ENCODE measurements around the gene RASL10A.

DNA sequence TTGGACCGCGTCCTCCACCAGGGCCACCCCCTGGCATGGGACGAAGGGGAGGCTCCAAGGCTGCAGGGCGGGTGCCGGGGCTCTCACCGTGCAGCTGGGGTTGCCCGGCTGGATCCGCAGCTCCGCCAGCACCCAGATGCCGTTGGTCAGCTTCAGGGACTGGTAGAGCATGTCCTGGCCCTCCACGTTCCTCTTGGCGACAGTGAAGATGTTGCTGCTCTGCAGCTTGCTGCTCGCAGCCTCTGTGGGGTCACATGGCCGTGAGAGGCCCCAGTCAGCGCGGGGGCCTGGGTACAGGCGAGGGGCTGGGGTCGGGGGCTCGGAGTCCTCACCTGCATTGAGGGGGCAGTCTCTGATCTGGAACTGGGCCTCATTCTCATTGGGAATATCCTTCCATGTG lies 14.8 kb upstream of the RASL10A start:
- TF ChIP-seq, protein P1, sequence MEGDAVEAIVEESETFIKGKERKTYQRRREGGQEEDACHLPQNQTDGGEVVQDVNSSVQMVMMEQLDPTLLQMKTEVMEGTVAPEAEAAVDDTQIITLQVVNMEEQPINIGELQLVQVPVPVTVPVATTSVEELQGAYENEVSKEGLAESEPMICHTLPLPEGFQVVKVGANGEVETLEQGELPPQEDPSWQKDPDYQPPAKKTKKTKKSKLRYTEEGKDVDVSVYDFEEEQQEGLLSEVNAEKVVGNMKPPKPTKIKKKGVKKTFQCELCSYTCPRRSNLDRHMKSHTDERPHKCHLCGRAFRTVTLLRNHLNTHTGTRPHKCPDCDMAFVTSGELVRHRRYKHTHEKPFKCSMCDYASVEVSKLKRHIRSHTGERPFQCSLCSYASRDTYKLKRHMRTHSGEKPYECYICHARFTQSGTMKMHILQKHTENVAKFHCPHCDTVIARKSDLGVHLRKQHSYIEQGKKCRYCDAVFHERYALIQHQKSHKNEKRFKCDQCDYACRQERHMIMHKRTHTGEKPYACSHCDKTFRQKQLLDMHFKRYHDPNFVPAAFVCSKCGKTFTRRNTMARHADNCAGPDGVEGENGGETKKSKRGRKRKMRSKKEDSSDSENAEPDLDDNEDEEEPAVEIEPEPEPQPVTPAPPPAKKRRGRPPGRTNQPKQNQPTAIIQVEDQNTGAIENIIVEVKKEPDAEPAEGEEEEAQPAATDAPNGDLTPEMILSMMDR (IDR thresholded peaks at IDR 0.05): no peak
- TF ChIP-seq POLR2A (IDR thresholded peaks at IDR 0.05): no peak

Data from Peyer's patch (tissue), 4 donors.